KBM-7 (cell line): ENCODE measurements around the gene EMILIN1.
"Not testable (repeated sequence)": the region's sequence is repeated elsewhere in the genome, so short reads cannot be mapped to it uniquely, and the experiment has no call there.

Experiments used
- DNase-seq: peaks from one replicate; pipeline ENCODE4 v3.0.0-alpha.2; 2015
- in situ Hi-C: fragments of 300-500 bp; cut with MboI; formaldehyde crosslinking; loops from 2 replicates; pipeline ENCODE4 v1.14.3; 2020; ENCODE audit warnings: low sequenced_read_pairs, low pct_unique_long_range_greater_than_20kb, mixed read lengths

EMILIN1 gene

DNA sequence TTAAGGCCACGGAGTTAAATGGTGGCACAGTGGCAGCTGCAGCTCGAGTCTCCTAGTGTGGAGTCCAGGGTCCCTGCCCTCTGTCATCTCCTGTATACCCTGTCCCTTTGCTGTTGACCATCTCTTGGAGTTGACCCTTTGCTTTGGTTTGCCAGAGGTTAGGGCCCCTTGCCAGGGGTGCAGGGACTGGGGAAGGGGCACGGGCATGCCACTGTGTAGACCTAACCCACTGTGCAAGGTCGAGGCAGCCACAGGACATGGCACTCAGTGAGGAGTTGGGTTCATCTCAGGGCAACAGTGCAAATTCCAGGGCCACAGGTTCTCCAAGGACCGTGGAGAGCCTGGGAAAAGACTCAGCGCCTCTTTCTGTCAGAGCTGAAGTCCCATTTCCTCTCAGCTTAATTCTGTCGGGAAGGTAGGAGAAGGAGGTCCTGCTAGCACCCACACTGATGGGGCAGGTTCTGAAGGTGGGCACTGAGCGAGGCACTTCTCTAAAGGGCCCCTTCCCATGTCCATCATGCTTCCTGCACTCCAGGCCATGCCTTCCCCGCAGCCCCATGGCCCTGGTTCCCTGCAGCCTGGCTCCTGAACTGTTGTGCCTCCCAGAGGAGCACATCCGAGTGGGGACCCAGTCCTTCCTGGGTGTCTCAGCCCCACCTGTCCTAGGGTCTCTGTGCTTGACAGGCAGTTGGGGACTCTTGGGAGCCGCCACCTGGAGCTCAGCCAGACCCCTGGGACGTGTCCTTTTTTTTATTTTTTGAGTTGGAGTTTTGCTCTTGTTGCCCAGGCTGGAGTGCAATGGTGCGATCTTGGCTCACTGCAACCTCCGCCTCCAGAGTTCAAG is 10.9 kb downstream of the EMILIN1 start:
- DNase-seq: no peak
- in situ Hi-C loops: no loop called here

DNA sequence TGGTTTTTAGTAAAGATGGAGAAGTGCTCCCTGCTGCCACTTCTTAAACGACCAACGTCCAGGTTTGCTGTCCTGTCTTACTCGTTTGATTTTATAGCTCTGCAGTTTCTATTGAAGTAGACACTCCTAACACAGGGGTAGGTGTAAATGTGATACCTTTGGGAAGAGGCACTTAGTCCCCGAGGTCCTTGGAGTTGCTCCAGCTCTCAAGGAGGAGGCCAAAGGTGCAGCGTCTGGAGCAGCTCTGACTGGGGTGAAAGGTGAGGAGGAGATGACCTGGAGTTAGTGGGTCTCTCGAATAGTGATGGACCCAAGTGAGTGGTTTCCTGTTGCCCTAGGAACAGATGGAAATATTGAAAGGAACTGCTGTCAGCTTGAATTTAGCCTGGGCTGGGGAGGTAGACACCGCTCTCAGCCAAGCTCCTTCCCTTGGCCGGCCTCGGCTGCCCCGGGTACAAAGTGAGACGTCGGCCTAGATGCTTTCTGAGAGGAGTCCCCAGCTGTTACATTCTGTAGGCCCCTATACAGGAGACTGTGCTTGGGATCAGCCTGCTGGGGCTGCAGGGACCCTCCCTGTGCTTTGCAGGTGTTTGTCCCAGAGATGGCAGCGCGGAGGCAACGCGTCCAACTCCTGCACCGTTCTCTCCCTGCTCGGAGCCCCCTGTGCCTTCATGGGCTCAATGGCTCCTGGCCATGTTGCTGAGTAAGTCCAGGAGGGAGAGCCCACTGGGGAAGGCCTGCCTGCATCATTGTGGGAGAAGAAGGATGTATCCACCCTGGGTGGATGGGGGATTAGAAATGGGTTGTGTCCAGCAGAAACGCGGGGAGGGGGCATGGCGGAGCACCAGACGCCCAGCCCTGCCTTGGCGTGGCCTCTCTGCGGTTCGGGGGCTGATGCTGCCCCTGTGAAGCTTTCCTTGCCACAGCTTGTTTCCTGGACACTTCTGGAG is 13.6 kb downstream of the EMILIN1 start:
- DNase-seq: no peak
- in situ Hi-C loops: no loop called here

DNA sequence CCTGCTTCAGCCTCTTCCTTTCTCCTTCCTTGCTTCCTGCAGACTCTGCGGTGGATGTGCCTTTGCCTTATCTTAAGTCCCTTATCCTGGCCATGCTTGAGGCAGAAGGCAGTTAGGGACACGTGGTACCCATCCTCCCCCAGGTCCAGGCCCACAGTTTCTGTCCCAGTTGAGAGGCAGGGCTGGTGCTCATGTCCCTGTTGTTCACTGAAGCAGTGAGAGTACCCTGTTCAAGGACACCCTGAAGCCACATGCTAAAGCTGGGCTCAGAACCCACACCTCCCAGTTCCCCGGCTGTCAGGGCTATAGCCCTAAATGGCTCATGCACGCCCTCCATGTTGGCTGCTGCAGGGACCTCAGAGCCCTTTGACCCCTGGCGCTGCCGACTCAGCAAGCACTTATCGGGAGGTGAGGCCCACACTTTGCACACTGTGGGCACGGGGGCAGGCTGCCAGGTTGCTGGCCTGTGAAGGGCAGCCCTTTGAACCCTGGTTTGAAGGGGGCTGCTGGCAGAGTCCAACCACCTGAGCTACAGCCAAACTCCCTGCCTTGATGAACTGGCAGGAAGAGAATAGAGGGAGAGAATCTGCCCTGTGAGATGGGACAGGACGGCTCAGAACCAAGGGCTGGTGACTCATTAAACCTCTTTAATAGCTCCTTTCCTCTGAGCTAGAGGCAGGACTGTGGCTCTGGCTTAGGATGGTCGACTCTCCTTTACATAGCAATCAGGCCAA is 14.4 kb downstream of the EMILIN1 start:
- DNase-seq: no peak
- in situ Hi-C loops: no loop called here

GRCh38 chr2:27093430-27094352 is 15.3 kb downstream of the EMILIN1 start:
- DNase-seq: no peak
- in situ Hi-C loops: no loop called here

- no peak for DNase-seq
- in situ Hi-C loops: no loop called here
These were observed 16.1 kb downstream of the EMILIN1 start for GRCh38 chr2:27094353-27094984.

- in situ Hi-C loops: no loop called here
These were observed 17.0 kb downstream of the EMILIN1 start for GRCh38 chr2:27095427-27095744.

DNA sequence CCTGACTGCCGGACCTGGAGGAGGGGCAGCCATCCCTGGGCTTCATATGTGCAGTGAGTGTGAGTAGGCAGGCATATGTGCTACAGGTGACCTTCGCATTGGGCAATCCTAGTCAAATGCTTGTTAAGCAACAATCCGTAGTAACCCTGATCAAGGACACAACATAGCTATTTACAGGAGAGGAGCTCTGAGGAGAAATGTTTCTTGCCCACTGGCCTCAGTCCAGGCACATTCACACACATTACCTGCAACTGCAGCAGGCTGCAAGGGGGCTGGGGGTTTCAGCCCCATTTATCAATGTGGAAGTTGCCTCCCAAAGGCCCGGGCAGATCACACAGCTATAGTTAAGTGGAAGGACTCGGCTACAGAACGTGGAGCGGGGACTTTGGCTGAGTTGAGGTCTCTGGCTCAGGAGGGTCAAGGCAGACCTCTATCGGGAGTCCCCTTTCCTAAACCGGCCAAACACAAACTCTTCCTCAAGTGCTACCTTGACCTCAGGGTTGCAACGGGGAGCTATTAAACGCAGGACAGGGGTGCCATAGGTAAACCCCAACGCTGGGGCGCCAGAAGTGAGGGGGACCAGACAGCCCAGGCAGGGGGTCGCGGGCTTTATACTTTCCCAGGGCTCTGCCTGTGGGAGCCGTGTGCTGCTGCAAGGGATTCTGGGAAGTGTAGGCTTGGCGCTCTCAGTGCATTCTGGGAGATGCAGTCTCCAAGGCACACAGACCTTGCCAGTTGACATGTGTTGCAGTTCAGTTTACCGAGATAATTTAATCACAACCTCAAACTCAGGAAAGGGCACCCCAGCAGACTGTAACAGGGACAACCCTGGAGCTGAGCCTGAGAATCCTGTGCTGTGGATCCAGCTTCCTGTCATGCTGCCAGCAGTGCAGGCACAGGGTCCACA is 17.6 kb downstream of the EMILIN1 start:
- peak; percentile 50 for DNase-seq
- in situ Hi-C loops: no loop called here

More at GRCh38 chr2:27095427-27095744, 17.0 kb downstream of the EMILIN1 start:
- DNase-seq: no peak

GRCh38 chr2:27096748-27097297 is 18.4 kb downstream of the EMILIN1 start:
- in situ Hi-C loops: no loop called here
- no peak for DNase-seq

GRCh38 chr2:27097341-27097740 is 18.9 kb downstream of the EMILIN1 start:
- in situ Hi-C loops: no loop called here
- no peak for DNase-seq

DNA sequence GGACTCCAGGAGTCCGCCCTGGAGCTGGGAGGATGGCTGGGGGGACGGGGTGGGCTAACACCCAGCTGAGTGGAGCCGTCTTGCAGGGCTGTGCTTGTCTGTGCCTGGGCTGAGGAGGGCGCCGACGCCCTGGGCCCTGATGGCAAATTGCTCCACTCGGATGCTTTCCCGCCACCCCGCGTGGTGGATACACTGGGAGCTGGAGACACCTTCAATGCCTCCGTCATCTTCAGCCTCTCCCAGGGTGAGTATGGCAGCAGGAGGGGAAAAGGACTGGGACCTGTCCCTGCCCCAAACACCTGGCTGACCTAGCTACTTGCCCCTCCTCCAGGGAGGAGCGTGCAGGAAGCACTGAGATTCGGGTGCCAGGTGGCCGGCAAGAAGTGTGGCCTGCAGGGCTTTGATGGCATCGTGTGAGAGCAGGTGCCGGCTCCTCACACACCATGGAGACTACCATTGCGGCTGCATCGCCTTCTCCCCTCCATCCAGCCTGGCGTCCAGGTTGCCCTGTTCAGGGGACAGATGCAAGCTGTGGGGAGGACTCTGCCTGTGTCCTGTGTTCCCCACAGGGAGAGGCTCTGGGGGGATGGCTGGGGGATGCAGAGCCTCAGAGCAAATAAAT is 21.0 kb downstream of the EMILIN1 start:
- in situ Hi-C loops: no loop called here
- no peak for DNase-seq

DNA sequence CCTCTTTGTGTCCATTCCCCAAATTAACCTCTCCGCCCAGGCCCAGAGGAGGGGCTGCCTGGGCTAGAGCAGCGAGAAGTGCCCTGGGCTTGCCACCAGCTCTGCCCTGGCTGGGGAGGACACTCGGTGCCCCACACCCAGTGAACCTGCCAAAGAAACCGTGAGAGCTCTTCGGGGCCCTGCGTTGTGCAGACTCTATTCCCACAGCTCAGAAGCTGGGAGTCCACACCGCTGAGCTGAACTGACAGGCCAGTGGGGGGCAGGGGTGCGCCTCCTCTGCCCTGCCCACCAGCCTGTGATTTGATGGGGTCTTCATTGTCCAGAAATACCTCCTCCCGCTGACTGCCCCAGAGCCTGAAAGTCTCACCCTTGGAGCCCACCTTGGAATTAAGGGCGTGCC is 21.6 kb downstream of the EMILIN1 start:
- DNase-seq: no peak
- in situ Hi-C loops: no loop called here

DNA sequence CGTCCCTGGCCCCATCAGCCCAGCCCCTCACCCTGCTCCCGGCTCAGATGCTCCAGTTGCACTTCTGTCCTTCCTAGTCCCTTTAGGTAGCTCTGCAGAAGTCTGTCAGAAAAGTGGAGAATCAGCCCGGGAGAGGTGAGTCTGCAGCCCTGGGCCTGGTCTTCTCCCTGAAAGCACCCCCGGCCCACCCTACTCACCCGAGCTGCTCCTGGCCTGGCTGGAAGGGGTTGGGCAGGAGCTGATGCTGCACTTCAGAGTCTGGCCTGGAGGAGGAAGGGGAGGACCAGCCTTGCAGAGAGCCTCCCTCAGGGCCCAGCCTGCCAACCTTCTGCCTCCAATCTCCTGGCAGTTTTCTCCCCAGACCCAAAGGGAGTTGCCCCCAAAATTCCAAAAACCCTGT is 23.9 kb downstream of the EMILIN1 start:
- no peak for DNase-seq
- in situ Hi-C loops: no loop called here

GRCh38 chr2:27105981-27106380 is 27.6 kb downstream of the EMILIN1 start:
- DNase-seq: no peak
- in situ Hi-C loops: no loop called here

GRCh38 chr2:27108221-27108620 is 29.8 kb downstream of the EMILIN1 start:
- in situ Hi-C loops: no loop called here
- no peak for DNase-seq

DNA sequence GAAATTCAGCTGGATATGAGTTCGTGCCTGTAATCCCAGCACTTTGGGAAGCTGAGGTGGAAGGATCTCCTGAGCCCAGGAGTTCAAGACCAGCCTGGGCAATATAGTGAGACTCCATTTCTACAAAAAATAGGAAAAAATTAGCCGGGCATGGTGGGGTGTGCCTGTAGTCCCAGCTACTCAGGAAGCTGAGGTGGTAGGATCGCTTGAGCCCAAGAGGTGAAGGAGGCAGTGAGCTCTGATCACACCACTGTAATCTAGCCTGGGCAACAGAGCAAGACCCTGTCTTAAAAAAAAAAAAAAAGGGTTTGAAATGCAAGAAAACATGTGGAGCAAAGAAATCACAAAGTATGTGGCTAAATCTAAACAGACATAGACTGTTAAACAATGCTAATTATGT is 30.7 kb downstream of the EMILIN1 start:
- DNase-seq: no peak
- in situ Hi-C loops: no loop called here

DNA sequence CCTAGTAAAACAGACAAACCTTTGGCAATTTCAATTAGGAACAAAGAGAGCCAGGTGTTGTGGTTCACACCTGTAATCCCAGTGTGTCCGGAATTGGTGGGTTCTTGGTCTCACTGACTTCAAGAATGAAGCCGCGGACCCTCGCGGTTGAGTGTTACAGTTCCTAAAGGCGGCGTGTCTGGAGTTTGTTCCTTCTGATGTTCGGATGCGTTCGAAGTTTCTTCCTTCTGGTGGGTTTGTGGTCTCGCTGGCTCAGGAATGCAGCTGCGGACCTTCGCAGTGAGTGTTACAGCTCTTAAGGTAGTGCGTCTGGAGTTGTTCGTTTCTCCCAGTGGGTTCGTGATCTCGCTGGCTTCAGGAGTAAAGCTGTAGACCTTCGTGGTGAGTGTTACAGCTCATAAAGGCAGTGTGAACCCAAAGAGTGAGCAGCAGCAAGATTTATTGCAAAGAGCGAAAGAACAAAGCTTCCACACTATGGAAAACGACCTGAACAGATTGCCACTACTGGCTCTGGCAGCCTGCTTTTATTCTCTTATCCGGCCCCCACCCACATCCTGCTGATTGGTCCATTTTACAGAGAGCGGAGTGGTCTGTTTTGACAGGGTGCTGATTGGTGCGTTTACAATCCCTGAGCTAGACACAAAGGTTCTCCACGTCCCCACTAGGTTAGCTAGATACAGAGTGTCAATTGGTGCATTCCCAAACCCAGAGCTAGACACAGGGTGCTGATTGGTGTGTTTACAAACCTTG is 32.4 kb downstream of the EMILIN1 start:
- in situ Hi-C loops, DNase-seq: not testable (repeated sequence)
